22Rv1 (cell line): ENCODE data around the gene SMAD3.

Experiments
- ZFX ChIP-seq: fragments of 450-650 bp; IDR thresholded peaks from 2 replicates; pipeline ENCODE4 v1.6.1; 2017; ENCODE audit warnings: antibody characterized with exemption, borderline replicate concordance
- TF ChIP-seq, protein P1 (sequence below): fragments of 450-650 bp; IDR thresholded peaks from 2 replicates; pipeline ENCODE4 v1.5.1; 2017; ENCODE audit warnings: mild to moderate bottlenecking

DNA sequence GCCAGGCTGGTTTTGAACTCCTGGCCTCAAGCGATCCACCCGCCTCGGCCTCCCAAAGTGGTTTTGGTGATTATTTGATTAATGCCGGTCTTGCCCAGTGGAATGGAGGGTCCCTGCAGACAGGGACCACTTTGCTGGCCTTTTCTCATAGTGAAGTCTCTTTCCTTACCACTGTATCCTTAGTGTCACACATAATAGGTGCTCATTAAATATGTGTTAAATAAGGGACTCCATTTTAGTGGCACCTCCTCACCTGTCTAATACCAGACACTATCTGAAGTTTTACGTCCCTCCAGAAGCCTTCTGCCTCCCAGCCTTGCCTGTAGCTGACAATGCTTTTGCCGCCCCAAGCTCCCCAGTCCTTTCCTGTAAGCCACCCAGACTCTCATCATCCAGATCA is 97.8 kb downstream of the SMAD3 start:
- TF ChIP-seq, protein P1, sequence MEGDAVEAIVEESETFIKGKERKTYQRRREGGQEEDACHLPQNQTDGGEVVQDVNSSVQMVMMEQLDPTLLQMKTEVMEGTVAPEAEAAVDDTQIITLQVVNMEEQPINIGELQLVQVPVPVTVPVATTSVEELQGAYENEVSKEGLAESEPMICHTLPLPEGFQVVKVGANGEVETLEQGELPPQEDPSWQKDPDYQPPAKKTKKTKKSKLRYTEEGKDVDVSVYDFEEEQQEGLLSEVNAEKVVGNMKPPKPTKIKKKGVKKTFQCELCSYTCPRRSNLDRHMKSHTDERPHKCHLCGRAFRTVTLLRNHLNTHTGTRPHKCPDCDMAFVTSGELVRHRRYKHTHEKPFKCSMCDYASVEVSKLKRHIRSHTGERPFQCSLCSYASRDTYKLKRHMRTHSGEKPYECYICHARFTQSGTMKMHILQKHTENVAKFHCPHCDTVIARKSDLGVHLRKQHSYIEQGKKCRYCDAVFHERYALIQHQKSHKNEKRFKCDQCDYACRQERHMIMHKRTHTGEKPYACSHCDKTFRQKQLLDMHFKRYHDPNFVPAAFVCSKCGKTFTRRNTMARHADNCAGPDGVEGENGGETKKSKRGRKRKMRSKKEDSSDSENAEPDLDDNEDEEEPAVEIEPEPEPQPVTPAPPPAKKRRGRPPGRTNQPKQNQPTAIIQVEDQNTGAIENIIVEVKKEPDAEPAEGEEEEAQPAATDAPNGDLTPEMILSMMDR: no peak
- no peak for TF ChIP-seq ZFX
